HCT116 (cell line): ENCODE results near the gene LONRF3. TPM values are rescaled to one million over a fixed set of nuclear protein-coding genes. Genes with fewer than 3 reads are reported as not detected.
"Not testable (repeated sequence)": the region's sequence is repeated elsewhere in the genome, so short reads cannot be mapped to it uniquely, and the experiment has no call there.

Source experiments
- ATAC-seq: fragments of 200-7000 bp; cut with Tn5 transposase; 2 replicates; pipeline ENCODE4 v1.9.1; 2020; ENCODE audit warnings: mild to moderate bottlenecking, moderate library complexity
- BruUV-seq: library from RNA; stranded (reverse); fragments of 400-500 nt; replicated peaks from 2 replicates; lab custom pipeline; 2021; lab: Mats Ljungman, UMichigan
- CTCF ChIA-PET: fragments of 300-600 bp; sonication (Branson Sonifier 250); formaldehyde crosslinking; loops from one replicate; lab custom pipeline; 2021; ENCODE audit warnings: antibody characterized with exemption; lab: Charles Lee
- POLR2A ChIA-PET: fragments of 300-600, 350-600 bp; sonication (Branson Sonifier 250); formaldehyde crosslinking; loops from one replicate; lab custom pipeline; 2021; ENCODE audit warnings: antibody characterized with exemption; lab: Charles Lee
- RAD21 ChIA-PET, 2 experiments: fragments of 300-600 bp; sonication (Branson Sonifier 250); formaldehyde crosslinking; loops; one replicate each; lab custom pipeline; 2023; ENCODE audit warnings: low total read pairs in 2 of 2; ENCODE audit not compliant: uncharacterized antibody in 2 of 2, unreplicated experiment in 2 of 2, low non-redundant PET in 1 of 2; lab: Charles Lee
- DNase-seq: peaks from one replicate; pipeline ENCODE4 v3.0.0-alpha.2; 2010; ENCODE audit warnings: low read depth, low spot score
- H2AFZ ChIP-seq: fragments of 200-600 bp; shearing (Covaris generic), sonication (generic); 2 replicates; pipeline ENCODE4 v1.6.1; 2017; ENCODE audit warnings: low read depth, mixed run types, mixed read lengths, antibody characterized with exemption, low read length; ENCODE audit not compliant: poor library complexity, severe bottlenecking
- H3K27ac ChIP-seq: 2 replicates; pipeline ENCODE4 v1.5.1; 2012; ENCODE audit warnings: low read depth, low read length
- H3K27me3 ChIP-seq: fragments of 200-600 bp; sonication (generic); 2 replicates; pipeline ENCODE4 v1.6.1; 2016; ENCODE audit warnings: mixed run types, low read length, mixed read lengths; ENCODE audit not compliant: insufficient read depth
- H3K36me3 ChIP-seq, 2 experiments: fragments of 200-500 bp in 1 of 2; fragments of 200-600 bp in 1 of 2; sonication (Bioruptor generic) in 1 of 2; sonication (generic) in 1 of 2; 2 replicates each; pipeline versions ENCODE4 v1.5.1 to v1.6.1; 2014 to 2016; ENCODE audit warnings: low read length in 2 of 2, inconsistent platforms in 1 of 2, mixed read lengths in 1 of 2, mixed run types in 1 of 2; ENCODE audit not compliant: insufficient read depth in 2 of 2, control insufficient read depth in 1 of 2
- H3K4me1 ChIP-seq, 2 experiments: fragments of 200-600 bp in 1 of 2; sonication (generic) in 1 of 2; 2 replicates each; pipeline versions ENCODE4 v1.5.1 to v1.6.1; 2012 to 2017; ENCODE audit warnings: low read length in 2 of 2, inconsistent platforms in 1 of 2, mild to moderate bottlenecking in 1 of 2, mixed read lengths in 1 of 2, mixed run types in 1 of 2, moderate library complexity in 1 of 2; ENCODE audit not compliant: insufficient read depth in 2 of 2, control insufficient read depth in 1 of 2
- H3K4me2 ChIP-seq: fragments of 200-600 bp; sonication (generic); 2 replicates; pipeline ENCODE4 v1.6.1; 2017; ENCODE audit warnings: mixed run types, low read length, mixed read lengths
- H3K4me3 ChIP-seq, 2 experiments: fragments of 200-600 bp in 1 of 2; sonication (generic) in 1 of 2; replicated peaks in 1 of 2; 2 replicates each; pipeline ENCODE4 v1.5.1; 2011 to 2016; ENCODE audit warnings: low read length in 2 of 2, control low read depth in 1 of 2, low read depth in 1 of 2, mild to moderate bottlenecking in 1 of 2, mixed read lengths in 1 of 2, mixed run types in 1 of 2
- H3K79me2 ChIP-seq: fragments of 200-600 bp; sonication (generic); 2 replicates; pipeline ENCODE4 v1.6.1; 2017; ENCODE audit warnings: mild to moderate bottlenecking, mixed run types, low read length, moderate library complexity, mixed read lengths; ENCODE audit not compliant: insufficient read depth
- H3K9ac ChIP-seq: fragments of 200-600 bp; sonication (generic); 2 replicates; pipeline ENCODE4 v1.6.1; 2016; ENCODE audit warnings: low read length, mixed read lengths
- H3K9me2 ChIP-seq: fragments of 200-600 bp; sonication (generic), shearing (Covaris generic); 2 replicates; pipeline ENCODE4 v1.6.1; 2017; ENCODE audit warnings: mixed run types, mild to moderate bottlenecking, moderate library complexity; ENCODE audit not compliant: insufficient read depth
- H3K9me3 ChIP-seq, 2 experiments: fragments of 200-500 bp in 1 of 2; fragments of 200-600 bp in 1 of 2; sonication (Bioruptor generic) in 1 of 2; sonication (generic) in 1 of 2; 2 replicates each; pipeline ENCODE4 v1.6.1; 2014 to 2017; ENCODE audit warnings: low read length in 2 of 2, mixed read lengths in 2 of 2, inconsistent platforms in 1 of 2, low read depth in 1 of 2, mild to moderate bottlenecking in 1 of 2, mixed run types in 1 of 2, moderate library complexity in 1 of 2; ENCODE audit not compliant: control insufficient read depth in 1 of 2, insufficient read depth in 1 of 2
- H4K20me1 ChIP-seq: fragments of 200-600 bp; sonication (generic), shearing (Covaris generic); 2 replicates; pipeline ENCODE4 v1.6.1; 2017; ENCODE audit warnings: mixed run types, mild to moderate bottlenecking, moderate library complexity; ENCODE audit not compliant: insufficient read depth
- CEBPB ChIP-seq: IDR thresholded peaks from 2 replicates; pipeline ENCODE4 v1.6.1; 2012; ENCODE audit warnings: low read depth
- CTCF ChIP-seq, 3 experiments: fragments of 200-600 bp in 1 of 3; sonication (generic) in 1 of 3; IDR thresholded peaks in 2 of 3; conservative IDR thresholded peaks in 1 of 3; 2 replicates each; pipeline ENCODE4 v1.5.1; 2012 to 2017; ENCODE audit warnings: low read depth in 2 of 3, low read length in 2 of 3, antibody characterized with exemption in 1 of 3, borderline replicate concordance in 1 of 3, control low read depth in 1 of 3, mild to moderate bottlenecking in 1 of 3, mixed read lengths in 1 of 3, mixed run types in 1 of 3, moderate library complexity in 1 of 3; ENCODE audit not compliant: insufficient read depth in 1 of 3
- EZH2 ChIP-seq: fragments of 200-600 bp; sonication (generic); IDR thresholded peaks from 2 replicates; pipeline ENCODE4 v1.6.1; 2017; ENCODE audit warnings: antibody characterized with exemption, mixed run types
- EZH2phosphoT487 ChIP-seq: fragments of 200-600 bp; IDR thresholded peaks from 2 replicates; pipeline ENCODE4 v1.6.1; 2018; ENCODE audit warnings: antibody characterized with exemption, borderline replicate concordance
- MAX ChIP-seq: IDR thresholded peaks from 2 replicates; pipeline ENCODE4 v1.6.1; 2012
- RAD21 ChIP-seq: IDR thresholded peaks from 2 replicates; pipeline ENCODE4 v1.6.1; 2012; ENCODE audit warnings: low read depth, mild to moderate bottlenecking
- REST ChIP-seq: IDR thresholded peaks from 2 replicates; pipeline ENCODE4 v1.6.1; 2012; ENCODE audit warnings: low read depth
- YY1 ChIP-seq: IDR thresholded peaks from 2 replicates; pipeline ENCODE4 v1.6.1; 2011; ENCODE audit warnings: low read length, low read depth, moderate library complexity, mild to moderate bottlenecking; ENCODE audit not compliant: insufficient replicate concordance; ENCODE audit errors: extremely low read depth
- intact Hi-C: fragments of 100-400 bp; cut with micrococcal nuclease; formaldehyde crosslinking; loops from 2 replicates; pipeline ENCODE4 v1.10.0; 2022
- total RNA-seq: library from RNA; stranded (reverse); gene quantifications from one replicate; pipeline ENCODE4 v1.2.1, GENCODE V29; 2021; ENCODE audit not compliant: unreplicated experiment

LONRF3 gene
- total RNA-seq, 1 experiment from 2014 or later, result 3.1 TPM

DNA sequence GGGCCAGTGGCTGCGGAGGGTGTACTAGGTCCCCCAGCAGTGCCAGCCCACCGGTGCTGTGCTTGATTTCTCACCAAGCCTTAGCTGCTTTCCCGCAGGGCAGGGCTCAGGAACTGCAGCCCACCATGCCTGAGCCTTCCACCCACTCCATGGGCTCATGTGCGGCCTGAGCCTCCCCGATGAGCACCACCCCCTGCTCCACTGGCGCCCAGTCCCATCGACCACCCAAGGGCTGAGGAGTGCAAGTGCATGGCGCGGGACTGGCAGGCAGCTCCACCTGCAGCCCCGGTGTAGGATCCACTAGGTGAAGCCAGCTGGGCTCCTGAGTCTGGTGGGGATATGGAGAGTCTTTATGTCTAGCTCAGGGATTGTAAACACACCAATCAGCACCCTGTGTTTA is 55.2 kb downstream of the LONRF3 start:
- RAD21 ChIA-PET, H2AFZ ChIP-seq, H3K9me2 ChIP-seq, H3K4me3 ChIP-seq, H3K9me3 ChIP-seq, H3K4me1 ChIP-seq, H3K9ac ChIP-seq, CTCF ChIA-PET, DNase-seq, H3K4me2 ChIP-seq, POLR2A ChIA-PET, H3K36me3 ChIP-seq, intact Hi-C loops, H3K27ac ChIP-seq, BruUV-seq, H4K20me1 ChIP-seq, H3K79me2 ChIP-seq, ATAC-seq, H3K27me3 ChIP-seq: not testable (repeated sequence)

- ChIA-PET POLR2A (no interaction called here), CTCF (no interaction called here)
- Histone ChIP-seq H3K9me3 (no peaks in the 10 kb centered on the region), H3K4me2 (no peak overlapping the region), H3K9me2 (no peaks in the 10 kb centered on the region)
- TF ChIP-seq REST (no peak), EZH2phosphoT487 (no peak), YY1 (no peak), MAX (no peak), EZH2 (no peak), CEBPB (no peak), RAD21 (no peak), CTCF (IDR thresholded peaks at IDR 0.05 in 2 of 3, conservative IDR thresholded peaks at IDR 0.05 in 1 of 3; ENCODE audit: borderline replicate concordance in 1 of 3, insufficient read depth in 1 of 3, low read depth in 2 of 3, low read length in 2 of 3) (no peak)
- TF ChIP-seq, all 23 proteins: peak for 0
- RAD21 ChIA-PET, result no interaction called here
- DNase-seq (no peak), ATAC-seq (no peak)
- Histone ChIP-seq H4K20me1 (no peaks in the 10 kb centered on the region), H3K79me2 (no peaks in the 10 kb centered on the region), H3K4me3 (no peak overlapping the region), H3K27ac (no peak overlapping the region), H3K27me3 (no peaks in the 10 kb centered on the region), H3K36me3 (no peaks in the 10 kb centered on the region), H2AFZ (no peak overlapping the region), H3K9ac (no peak overlapping the region), H3K4me1 (no peaks in the 10 kb centered on the region)
- BruUV-seq, result no TSS peak
- intact Hi-C loops, result no loop called here
Measured at GRCh38 chrX:119030990-119031389, 56.6 kb downstream of the LONRF3 start.
